Brain microvascular endothelial cell (primary cell): ENCODE measurements around the gene TRA2B.

ENCODE experiments used
- DNase-seq: peaks from one replicate; pipeline ENCODE4 v3.0.0-alpha.2; 2020
- H3K27ac ChIP-seq: fragments of 250-450 bp; sonication (Bioruptor Pico); 2 replicates; pipeline ENCODE4 v1.5.1; 2020; ENCODE audit warnings: mild to moderate bottlenecking, moderate library complexity
- H3K27me3 ChIP-seq: fragments of 250-450 bp; sonication (Bioruptor Pico); replicated peaks from 2 replicates; pipeline ENCODE4 v1.5.1; 2020; ENCODE audit warnings: mild to moderate bottlenecking
- H3K36me3 ChIP-seq: fragments of 250-450 bp; sonication (Bioruptor Pico); replicated peaks from 2 replicates; pipeline ENCODE4 v1.5.1; 2020; ENCODE audit warnings: mild to moderate bottlenecking
- H3K4me3 ChIP-seq: 2 replicates; pipeline ENCODE4 v1.5.1; 2011; ENCODE audit warnings: low read depth, mild to moderate bottlenecking, control low read depth, low read length, moderate library complexity
- CTCF ChIP-seq: IDR thresholded peaks from 2 replicates; pipeline ENCODE4 v1.5.1; 2011; ENCODE audit warnings: low read depth, mild to moderate bottlenecking, moderate library complexity, low read length, control low read depth, inconsistent platforms; ENCODE audit errors: missing control alignments
- in situ Hi-C: cut with HindIII; loops from 2 replicates; pipeline ENCODE4 v1.10.0; 2017; ENCODE audit warnings: low sequenced_read_pairs, low pct_ligation_motif_present

The TRA2B gene

DNA sequence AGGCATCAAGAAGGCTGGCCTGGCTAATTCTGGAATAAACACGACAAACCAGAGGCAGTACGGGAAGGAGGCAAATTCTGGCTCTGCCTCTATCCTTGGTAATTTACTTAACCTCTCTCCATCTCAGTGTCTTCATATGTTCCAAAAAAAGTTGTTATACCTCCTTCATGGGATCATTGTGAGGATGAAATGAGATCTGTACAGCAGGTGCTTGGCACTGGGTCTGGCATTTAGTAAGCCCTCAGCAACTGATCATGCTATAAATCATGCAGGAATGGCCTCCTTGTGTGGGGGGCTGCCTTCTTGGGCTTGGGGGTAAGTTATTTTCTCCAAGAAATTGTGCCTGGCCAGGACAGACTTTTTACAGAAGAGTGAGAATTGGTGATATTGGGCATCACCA is 38.3 kb upstream of the TRA2B start:
- H3K4me3 ChIP-seq, result no peak overlapping the region
- in situ Hi-C loops, result loop anchor here (25.0 kb wide), 2 partner anchors 261 to 561 kb away; partner anchors contain the start of gene CRYGS
- H3K36me3 ChIP-seq, result no peaks in the 10 kb centered on the region
- TF ChIP-seq CTCF, result no peak
- DNase-seq, result no peak
- H3K27me3 ChIP-seq, result no peaks in the 10 kb centered on the region
- H3K27ac ChIP-seq, result no peak overlapping the region

- Histone ChIP-seq H3K36me3 (no peaks in the 10 kb centered on the region), H3K27me3 (no peaks in the 10 kb centered on the region), H3K27ac (no peak overlapping the region), H3K4me3 (no peak overlapping the region)
- no peak for TF ChIP-seq CTCF
- in situ Hi-C loops, result no loop called here
- no peak for DNase-seq
These were observed 33.8 kb upstream of the TRA2B start for GRCh38 chr3:185971579-185971978.

GRCh38 chr3:185968168-185968567 is 30.4 kb upstream of the TRA2B start:
- no peaks in the 10 kb centered on the region for H3K27me3 ChIP-seq
- no peaks in the 10 kb centered on the region for H3K36me3 ChIP-seq
- H3K4me3 ChIP-seq, result no peak overlapping the region
- in situ Hi-C loops, result no loop called here
- no peak for TF ChIP-seq CTCF
- no peak for DNase-seq
- H3K27ac ChIP-seq, result no peak overlapping the region

DNA sequence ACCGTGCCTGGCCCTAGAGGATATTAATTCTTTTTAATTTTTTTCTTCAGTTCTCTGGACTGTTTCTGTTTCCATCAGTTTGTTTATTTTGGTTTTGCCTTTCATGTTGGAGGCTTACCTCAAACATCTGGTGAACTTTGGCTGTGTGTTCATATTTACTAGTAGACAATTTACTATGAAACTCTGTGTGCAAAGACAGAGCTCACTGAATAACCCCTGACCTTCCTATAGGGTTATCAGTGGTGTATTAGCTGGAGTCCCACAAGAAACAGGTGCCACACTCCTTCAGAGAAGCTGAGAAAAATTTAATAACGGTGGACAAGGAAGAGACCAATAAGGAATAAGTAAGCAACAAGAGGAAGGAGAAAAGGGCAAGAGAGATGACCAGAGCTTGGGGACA is 28.8 kb upstream of the TRA2B start:
- no peak for DNase-seq
- no peaks in the 10 kb centered on the region for H3K27me3 ChIP-seq
- TF ChIP-seq CTCF, result no peak
- in situ Hi-C loops, result no loop called here
- H3K4me3 ChIP-seq, result no peak overlapping the region
- H3K36me3 ChIP-seq, result no peaks in the 10 kb centered on the region
- H3K27ac ChIP-seq, result no peak overlapping the region

DNA sequence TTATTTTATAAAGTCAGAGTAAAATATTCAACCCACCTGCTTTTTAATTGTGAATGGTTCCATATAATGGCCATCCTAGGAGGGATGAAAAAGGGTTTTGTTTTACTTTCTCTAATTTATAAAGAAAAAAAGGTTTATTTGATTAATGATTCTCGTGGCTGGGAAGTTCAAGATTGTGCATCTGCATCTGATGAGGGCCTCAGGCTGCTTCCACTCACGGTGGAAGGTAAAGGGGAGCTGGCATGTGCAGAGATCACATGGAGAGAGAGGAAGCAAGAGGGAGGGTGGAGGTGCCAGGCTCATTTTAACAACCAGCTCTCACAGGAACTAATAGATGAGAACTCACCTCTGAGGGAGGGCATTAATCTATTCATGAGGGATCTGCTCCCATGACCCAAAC is 27.7 kb upstream of the TRA2B start:
- H3K27ac ChIP-seq, result no peak overlapping the region
- H3K4me3 ChIP-seq, result no peak overlapping the region
- DNase-seq, result no peak
- TF ChIP-seq CTCF, result no peak
- in situ Hi-C loops, result no loop called here
- no peaks in the 10 kb centered on the region for H3K27me3 ChIP-seq
- no peaks in the 10 kb centered on the region for H3K36me3 ChIP-seq

GRCh38 chr3:185961675-185962232 is 23.9 kb upstream of the TRA2B start:
- no peaks in the 10 kb centered on the region for H3K27me3 ChIP-seq
- no peak for DNase-seq
- TF ChIP-seq CTCF, result no peak
- no peak overlapping the region for H3K27ac ChIP-seq
- no peak overlapping the region for H3K4me3 ChIP-seq
- in situ Hi-C loops, result no loop called here
- no peaks in the 10 kb centered on the region for H3K36me3 ChIP-seq
